Keratinocyte (primary cell): ENCODE measurements around the gene PCK1.

Experiments used
- CTCF ChIP-seq, 3 experiments: IDR thresholded peaks in 1 of 3; conservative IDR thresholded peaks in 1 of 3; optimal IDR thresholded peaks in 1 of 3; 2 replicates in 2 of 3; 3 replicates in 1 of 3; pipeline versions ENCODE3 to v1.5.1; 2011; ENCODE audit warnings: low read length in 3 of 3, mild to moderate bottlenecking in 3 of 3, moderate library complexity in 2 of 3, control low read depth in 1 of 3, inconsistent platforms in 1 of 3; ENCODE audit not compliant: insufficient read depth in 2 of 3; ENCODE audit errors: extremely low read depth in 1 of 3
- EZH2 ChIP-seq: IDR thresholded peaks from one replicate; pipeline ENCODE4 v1.6.1; 2012; ENCODE audit warnings: inconsistent platforms, mild to moderate bottlenecking, low read length, moderate library complexity

GRCh38 chr20:57587278-57587988 lies 26.5 kb downstream of the PCK1 start:
- TF ChIP-seq EZH2 (no peak), CTCF (optimal IDR thresholded peaks at IDR 0.05 in 1 of 3, IDR thresholded peaks at IDR 0.05 in 1 of 3, conservative IDR thresholded peaks at IDR 0.05 in 1 of 3; ENCODE audit: extremely low read depth in 1 of 3, insufficient read depth in 2 of 3, low read length in 3 of 3) (no peak)
